GM12891 (cell line): ENCODE results near the gene MVD.

Experiments
- DNase-seq: peaks from one replicate; pipeline ENCODE4 v3.0.0; 2011; ENCODE audit warnings: low spot score; ENCODE audit not compliant: insufficient read length
- FAIRE-seq: peaks from 2 replicates; lab custom pipeline; 2011; peaks lifted over from hg19 to GRCh38; lab: Jason Lieb, UNC
- PAX5 ChIP-seq: IDR thresholded peaks from 2 replicates; pipeline ENCODE4 v1.6.1; 2011; ENCODE audit warnings: low read length, moderate library complexity, mild to moderate bottlenecking; ENCODE audit not compliant: insufficient read depth, severe bottlenecking
- POLR2A ChIP-seq: IDR thresholded peaks from 2 replicates; pipeline ENCODE4 v1.6.1; 2011; ENCODE audit warnings: low read depth, low read length, control low read depth
- POLR2AphosphoS5 ChIP-seq: IDR thresholded peaks from 2 replicates; pipeline ENCODE4 v1.6.1; 2011; ENCODE audit warnings: low read depth, low read length, control low read depth
- POU2F2 ChIP-seq: IDR thresholded peaks from 2 replicates; pipeline ENCODE4 v1.6.1; 2011; ENCODE audit warnings: low read depth, mild to moderate bottlenecking, control low read depth, low read length, moderate library complexity
- SPI1 ChIP-seq: IDR thresholded peaks from 2 replicates; pipeline ENCODE4 v1.6.1; 2011; ENCODE audit warnings: low read depth, low read length, control low read depth
- TAF1 ChIP-seq: IDR thresholded peaks from 2 replicates; pipeline ENCODE4 v1.6.1; 2011; ENCODE audit warnings: low read depth, low read length, control low read depth

MVD gene

DNA sequence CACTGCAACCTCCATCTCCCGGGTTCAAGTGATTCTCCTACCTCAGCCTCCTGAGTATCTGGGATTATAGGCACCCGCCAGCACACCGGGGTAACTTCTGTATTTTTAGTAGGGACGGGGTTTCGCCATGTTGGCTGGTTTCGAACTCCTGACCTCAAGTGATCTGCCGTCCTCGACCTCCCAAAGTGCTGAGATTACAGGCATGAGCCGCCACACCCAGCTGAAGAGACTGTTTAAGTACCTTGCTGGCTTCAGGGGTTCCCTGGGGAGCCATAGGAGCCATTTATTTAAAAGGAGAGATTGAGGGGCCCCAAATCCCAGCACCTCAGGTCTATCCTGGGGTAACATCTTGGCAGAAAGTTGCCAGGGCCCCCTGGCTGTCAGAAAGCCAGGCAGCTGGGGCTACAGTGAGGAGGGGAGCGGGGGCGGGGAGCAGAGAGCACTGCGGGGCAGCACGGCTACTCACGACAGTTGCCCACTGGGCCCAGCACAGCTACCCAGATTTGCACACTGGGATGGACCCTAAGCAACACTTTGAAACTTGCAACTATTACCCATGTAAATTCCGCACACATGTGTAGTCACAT lies 21.8 kb upstream of the MVD start:
- no peak for TF ChIP-seq POLR2A
- TF ChIP-seq SPI1: no peak
- no peak for TF ChIP-seq TAF1
- no peak for TF ChIP-seq PAX5
- TF ChIP-seq POU2F2: no peak
- TF ChIP-seq POLR2AphosphoS5: no peak
- DNase-seq (no peak), FAIRE-seq (no peak)

DNA sequence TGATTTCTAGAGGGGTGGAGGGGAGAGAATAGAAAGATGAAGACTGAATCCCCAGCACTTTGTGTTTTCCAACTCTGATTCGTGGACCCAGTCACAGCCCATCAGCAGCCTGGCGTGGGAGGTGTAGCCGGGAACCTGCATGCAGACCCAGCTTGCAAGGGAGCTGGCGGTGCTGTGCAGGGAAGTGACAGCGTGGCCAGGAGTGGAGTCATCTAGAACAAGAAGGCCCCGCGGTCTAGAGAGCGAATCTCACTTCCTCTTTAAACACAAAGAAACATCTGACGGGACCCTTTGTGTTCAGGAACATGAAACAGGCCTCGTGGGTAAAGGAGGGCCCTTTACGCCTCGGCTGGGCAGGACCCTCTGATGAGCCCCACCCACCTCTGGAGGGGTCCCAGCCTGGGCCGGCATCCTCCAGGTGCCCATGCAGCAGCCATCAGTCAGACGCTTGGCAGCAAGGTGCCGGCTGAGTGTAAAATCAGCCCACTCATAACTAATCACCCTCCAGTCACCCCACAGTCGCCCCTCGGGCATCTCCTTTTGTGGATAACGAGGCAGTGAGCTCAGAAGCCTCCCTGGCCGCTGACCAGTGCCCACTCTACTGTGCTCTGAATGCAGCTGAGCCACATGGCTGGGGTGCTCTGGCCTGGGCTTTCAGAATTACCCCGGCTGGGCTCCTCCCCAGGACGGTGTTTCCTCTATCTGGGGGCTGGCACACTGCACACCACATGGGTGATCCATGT lies 19.0 kb upstream of the MVD start:
- FAIRE-seq: no peak
- DNase-seq: peak; percentile 92
- TF ChIP-seq POLR2AphosphoS5 (peak; percentile 81), TAF1 (peak; percentile 86), POLR2A (peak; percentile 80), POU2F2 (peak; percentile 77), SPI1 (peak; percentile 100), PAX5 (no peak)

DNA sequence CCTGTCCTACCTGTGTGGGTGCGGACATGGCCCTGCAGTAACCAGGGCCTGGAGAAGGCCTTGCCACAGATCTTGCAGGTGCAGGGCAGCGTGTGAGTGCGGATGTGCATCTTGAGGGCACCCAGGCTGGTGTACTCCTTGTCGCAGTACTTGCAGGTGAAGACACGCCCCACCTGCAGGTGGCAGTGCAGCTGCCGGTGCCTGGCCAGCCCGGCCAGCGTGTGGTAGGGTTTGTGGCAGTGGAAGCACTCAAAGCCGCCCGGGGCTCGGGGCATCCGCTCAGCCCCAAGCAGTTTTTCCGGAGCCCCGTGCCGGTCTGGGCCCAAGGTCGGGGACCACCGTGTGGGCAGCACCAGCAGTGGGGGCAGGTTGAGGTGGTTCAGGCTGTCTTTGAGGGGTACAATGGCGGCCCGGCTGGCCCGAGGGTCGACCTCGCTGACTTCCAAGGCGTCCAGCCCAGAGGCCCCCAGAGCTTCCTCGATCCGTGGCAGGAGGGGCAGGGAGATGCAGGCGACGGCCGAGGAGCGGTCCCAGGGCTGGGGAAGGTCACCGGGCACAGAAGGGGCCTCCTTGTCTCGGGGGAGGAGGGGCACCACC lies 18.3 kb upstream of the MVD start:
- peak; percentile 98 for FAIRE-seq
- DNase-seq: peak; percentile 81
- TF ChIP-seq POLR2AphosphoS5: no peak
- TF ChIP-seq TAF1: no peak
- no peak for TF ChIP-seq SPI1
- TF ChIP-seq POLR2A: peak; percentile 16; the same call in 1 of the 2 replicates
- no peak for TF ChIP-seq PAX5
- TF ChIP-seq POU2F2: peak; percentile 20; the same call in 1 of the 2 replicates

DNA sequence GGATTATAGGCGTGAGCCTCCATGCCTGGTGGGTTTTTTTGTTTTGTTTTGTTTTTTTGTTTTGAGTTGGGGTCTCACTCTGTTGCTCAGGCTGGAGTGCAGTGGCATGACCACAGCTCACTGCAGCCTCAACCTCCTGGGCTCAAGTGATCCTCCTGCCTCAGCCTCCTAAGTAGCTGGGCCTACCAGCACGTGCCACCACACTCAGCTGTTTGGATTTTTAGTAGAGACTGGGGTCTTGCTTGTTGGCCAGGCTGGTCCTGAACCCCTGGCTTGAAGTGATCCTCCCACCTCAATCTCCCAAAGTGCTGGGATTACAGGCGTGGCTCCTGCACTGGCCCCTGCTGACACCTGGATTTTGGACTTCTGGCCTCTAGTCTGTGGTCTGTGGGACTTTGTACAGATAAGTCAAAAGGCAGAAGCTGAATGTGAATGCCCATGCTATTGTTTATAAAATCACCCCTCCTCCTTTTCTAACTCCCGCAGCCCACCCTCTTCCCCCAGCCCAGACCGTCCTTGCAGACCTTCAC lies 17.7 kb upstream of the MVD start:
- FAIRE-seq (peak; percentile 5), DNase-seq (no peak)
- TF ChIP-seq SPI1: no peak
- no peak for TF ChIP-seq POLR2AphosphoS5
- no peak for TF ChIP-seq POLR2A
- TF ChIP-seq TAF1: no peak

DNA sequence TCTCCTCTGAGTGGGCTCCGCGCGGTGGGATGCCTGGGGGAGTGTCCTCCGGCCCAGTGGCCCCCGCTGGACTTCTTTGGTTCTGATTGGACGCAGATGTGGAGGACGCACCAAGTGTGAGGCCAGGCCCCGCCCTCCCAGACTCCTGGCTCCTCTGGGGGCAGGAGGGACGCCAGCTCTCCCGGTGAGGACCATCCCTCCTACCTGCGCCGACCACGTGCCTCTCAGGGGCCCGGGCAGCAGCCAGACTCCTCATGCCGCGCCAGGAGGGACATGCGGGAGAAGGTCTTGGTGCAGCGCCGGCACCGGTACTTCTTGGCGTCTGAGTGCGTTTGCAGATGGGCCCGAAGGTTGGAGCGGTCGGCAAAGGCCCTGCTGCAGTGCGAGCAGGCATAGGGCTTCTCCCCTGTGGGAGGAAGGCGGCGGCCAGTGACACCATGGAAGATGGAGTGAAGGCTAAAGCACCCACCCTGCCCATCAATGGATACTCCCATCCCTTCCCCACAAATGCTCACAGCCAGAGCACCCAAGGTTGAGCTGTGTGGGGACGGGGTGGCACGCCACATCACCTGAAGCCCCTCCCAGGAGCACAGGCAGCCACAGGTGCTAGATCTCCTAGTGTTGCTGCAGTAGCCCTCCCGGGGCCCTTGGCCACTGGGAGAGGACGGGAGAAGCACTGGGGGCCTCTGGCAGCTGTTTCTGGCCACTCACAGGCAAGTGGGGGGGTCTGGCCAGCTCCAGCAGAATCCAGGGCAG lies 15.5 kb upstream of the MVD start:
- no peak for TF ChIP-seq SPI1
- TF ChIP-seq PAX5: no peak
- TF ChIP-seq POLR2A: no peak
- no peak for TF ChIP-seq POU2F2
- no peak for TF ChIP-seq POLR2AphosphoS5
- no peak for TF ChIP-seq TAF1
- DNase-seq: no peak
- FAIRE-seq: no peak

DNA sequence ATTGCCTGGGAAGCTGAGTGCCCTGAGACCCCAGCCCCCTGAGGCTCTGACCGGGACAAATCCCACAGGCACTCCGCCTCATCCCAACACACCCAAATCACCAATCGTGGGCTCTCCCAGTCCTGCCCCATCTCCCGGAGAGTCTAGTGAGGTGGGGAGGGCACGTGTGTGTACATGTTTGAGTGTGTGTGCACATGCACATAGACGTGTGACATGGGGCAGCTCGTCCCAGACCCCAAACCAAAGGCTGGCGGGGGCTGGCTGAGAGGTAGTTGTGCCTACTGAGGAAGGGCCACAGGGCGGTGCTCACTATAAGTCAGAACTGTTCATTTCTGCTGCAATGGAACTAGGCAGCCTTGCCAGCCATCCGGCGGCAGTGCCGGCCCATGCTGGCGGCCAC lies 14.8 kb upstream of the MVD start:
- FAIRE-seq (no peak), DNase-seq (no peak)
- TF ChIP-seq POLR2A (no peak), TAF1 (no peak), PAX5 (no peak), POLR2AphosphoS5 (no peak), SPI1 (no peak), POU2F2 (no peak)

DNA sequence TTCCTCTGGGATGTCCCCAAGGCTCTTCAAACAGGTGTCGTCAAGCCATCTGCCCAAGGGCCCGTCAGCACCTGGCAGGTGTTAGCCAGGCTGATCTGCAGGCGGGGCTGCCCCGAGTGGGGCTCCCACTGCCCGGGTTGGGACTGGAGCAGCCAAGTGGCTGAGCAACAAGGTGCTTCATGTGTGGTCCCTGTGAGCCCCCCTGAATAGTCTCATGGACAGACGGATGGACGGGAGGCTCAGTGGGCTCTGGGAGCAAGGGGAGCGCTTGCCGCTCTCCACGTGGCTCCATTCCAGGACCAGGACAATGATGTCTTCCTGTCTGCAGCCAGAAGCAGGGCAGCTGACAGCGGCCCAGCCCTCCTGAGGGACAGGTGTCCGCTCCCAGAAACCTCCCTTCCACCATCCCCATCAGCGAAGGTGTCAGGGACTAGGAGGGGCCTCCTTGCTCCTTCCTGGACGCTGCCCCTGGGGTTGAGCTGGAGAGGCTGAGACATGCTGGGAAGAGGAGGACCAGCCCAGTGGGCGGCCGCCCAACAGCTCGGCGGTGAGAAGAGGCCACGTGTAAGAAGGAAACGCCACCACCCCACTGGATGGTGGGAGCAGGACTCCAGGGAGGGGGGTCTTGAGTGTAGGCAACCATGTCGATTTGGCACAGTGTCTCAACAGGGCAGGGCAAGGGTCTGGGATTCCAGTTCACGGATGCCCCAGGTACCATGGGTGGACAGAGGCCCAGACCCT lies 13.8 kb upstream of the MVD start:
- TF ChIP-seq PAX5 (no peak), POLR2A (no peak), POU2F2 (no peak), TAF1 (no peak), POLR2AphosphoS5 (no peak), SPI1 (no peak)
- FAIRE-seq (no peak), DNase-seq (no peak)

DNA sequence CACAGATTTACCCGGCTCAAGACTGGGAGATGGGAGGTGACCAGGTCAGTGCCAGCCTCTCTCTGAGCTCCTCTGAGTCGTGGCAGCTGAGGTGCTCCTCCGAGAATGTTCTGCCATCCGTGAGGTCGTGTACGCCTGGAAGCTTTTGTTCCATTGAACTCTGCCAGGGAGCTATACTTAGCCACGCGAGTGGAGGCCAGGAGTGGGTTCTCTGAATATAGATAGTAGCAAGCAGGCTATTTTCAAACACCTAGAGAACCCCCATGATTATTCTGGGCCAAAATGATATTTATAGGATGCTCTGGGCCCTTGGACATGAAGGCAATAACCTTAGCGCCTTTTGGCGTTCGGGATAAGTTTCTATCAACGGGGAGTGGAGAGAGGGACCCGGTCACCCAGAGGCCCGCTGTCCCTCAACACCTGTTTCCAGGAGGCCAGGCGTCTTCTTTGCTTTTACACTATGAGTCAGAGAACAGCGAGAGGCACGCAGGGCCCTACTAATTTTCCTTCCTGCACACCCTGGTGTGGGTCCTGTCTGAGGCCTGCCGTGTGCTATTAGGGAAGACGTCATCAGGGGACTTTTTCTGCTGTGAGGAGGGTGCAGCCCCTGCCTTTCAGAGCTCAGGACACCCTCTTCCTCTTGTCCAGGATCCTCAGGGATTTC lies 11.0 kb upstream of the MVD start:
- DNase-seq (peak; percentile 63), FAIRE-seq (peak; percentile 69)
- 0 out of 2 replicates have a peak, but pooled peaks have one; percentile 12 for TF ChIP-seq SPI1
- no peak for TF ChIP-seq POLR2A
- TF ChIP-seq POLR2AphosphoS5: no peak
- peak; percentile 18; the same call in 1 of the 2 replicates for TF ChIP-seq TAF1
- TF ChIP-seq PAX5: no peak
